Mesothelial cell of epicardium (in vitro differentiated cells): ENCODE measurements around the gene CYP3A4. TPM values are rescaled to one million over a fixed set of nuclear protein-coding genes. Genes with fewer than 3 reads are reported as not detected.

ENCODE experiments used
- DNase-seq, 2 experiments: peaks; one replicate each; pipeline ENCODE4 v3.0.0; 2021; ENCODE audit warnings: low spot score in 2 of 2; ENCODE audit not compliant: unreplicated experiment in 2 of 2
- H3K27ac Mint-ChIP-seq: 2 replicates; pipeline ENCODE4 v1.8.0; 2021; ENCODE audit warnings: mixed read lengths
- H3K27me3 Mint-ChIP-seq: 2 replicates; pipeline ENCODE4 v1.8.0; 2021; ENCODE audit warnings: low read depth, mixed read lengths
- H3K36me3 Mint-ChIP-seq: 2 replicates; pipeline ENCODE4 v1.8.0; 2021; ENCODE audit warnings: mixed read lengths
- H3K4me1 Mint-ChIP-seq: 2 replicates; pipeline ENCODE4 v1.8.0; 2021; ENCODE audit warnings: mixed read lengths
- H3K4me3 Mint-ChIP-seq: 2 replicates; pipeline ENCODE4 v1.8.0; 2021; ENCODE audit warnings: mild to moderate bottlenecking, moderate library complexity, mixed read lengths
- H3K9me3 Mint-ChIP-seq: 2 replicates; pipeline ENCODE4 v1.8.0; 2021; ENCODE audit warnings: mixed read lengths
- CTCF ChIP-seq: fragments of 200-600 bp; sonication (generic); IDR thresholded peaks from one replicate; pipeline ENCODE4 v1.5.0; 2021; ENCODE audit warnings: antibody characterized with exemption; ENCODE audit not compliant: unreplicated experiment
- total RNA-seq: library from RNA; stranded (reverse); gene quantifications from 3 replicates; pipeline ENCODE4 v1.2.1, GENCODE V29; 2021

Gene CYP3A4
- total RNA-seq, 1 donor from 2014 or later: not detected

GRCh38 chr7:99733448-99733847 lies 50.5 kb downstream of the CYP3A4 start:
- no peak for DNase-seq
- Mint-ChIP-seq H3K4me1 (peaks cover 29% of the 10 kb centered on the region), H3K36me3 (no peaks in the 10 kb centered on the region), H3K9me3 (peaks cover 4% of the 10 kb centered on the region), H3K27ac (no peak overlapping the region), H3K4me3 (no peak overlapping the region), H3K27me3 (no peaks in the 10 kb centered on the region)
- TF ChIP-seq CTCF: peak; percentile 48

GRCh38 chr7:99733003-99733402 lies 51.0 kb downstream of the CYP3A4 start:
- no peak for TF ChIP-seq CTCF
- no peaks in the 10 kb centered on the region for H3K36me3 Mint-ChIP-seq
- no peak overlapping the region for H3K4me3 Mint-ChIP-seq
- H3K4me1 Mint-ChIP-seq: peaks cover 26% of the 10 kb centered on the region
- H3K27ac Mint-ChIP-seq: no peak overlapping the region
- no peaks in the 10 kb centered on the region for H3K27me3 Mint-ChIP-seq
- no peak for DNase-seq
- H3K9me3 Mint-ChIP-seq: peaks cover 4% of the 10 kb centered on the region

DNA sequence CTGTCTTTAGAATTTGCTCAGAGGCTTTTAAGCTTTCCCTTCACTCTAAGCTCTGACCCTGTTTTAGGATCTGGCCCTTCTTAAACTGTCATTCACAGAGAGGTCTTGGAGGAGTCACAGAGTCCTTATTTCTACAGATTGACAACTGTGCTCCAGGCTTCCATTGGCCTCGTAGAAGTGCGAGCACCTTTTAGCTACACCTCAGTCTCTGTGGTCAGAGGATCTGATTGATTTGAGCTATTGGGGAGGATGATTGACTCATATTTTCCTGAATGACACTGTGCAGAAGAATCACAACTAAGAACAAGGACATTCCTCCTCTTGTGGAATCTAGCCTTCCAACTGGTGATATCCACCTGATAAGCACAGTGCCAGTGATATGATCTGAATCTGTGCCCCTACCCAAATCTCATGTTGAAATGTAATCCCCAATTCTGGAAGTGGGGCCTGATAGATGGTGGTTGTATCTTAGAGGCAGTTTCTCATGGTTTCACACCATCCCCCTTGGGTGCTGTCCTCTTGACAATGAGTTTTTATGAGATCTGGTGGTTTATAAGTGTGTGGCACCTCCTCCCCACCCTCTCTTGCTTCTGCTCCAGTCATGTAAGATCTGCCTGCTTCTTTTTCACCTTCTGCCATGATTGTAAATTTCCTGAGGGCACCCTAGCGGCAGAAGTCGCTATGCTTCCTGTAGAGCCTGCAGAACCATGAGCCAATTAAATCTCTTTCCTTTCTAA lies 52.2 kb downstream of the CYP3A4 start:
- Mint-ChIP-seq H3K27ac (no peak overlapping the region), H3K4me3 (no peak overlapping the region), H3K36me3 (no peaks in the 10 kb centered on the region), H3K9me3 (peaks cover 4% of the 10 kb centered on the region), H3K4me1 (peaks cover 16% of the 10 kb centered on the region), H3K27me3 (no peaks in the 10 kb centered on the region)
- no peak for TF ChIP-seq CTCF
- DNase-seq: no peak

GRCh38 chr7:99730992-99731391 lies 53.0 kb downstream of the CYP3A4 start:
- H3K4me3 Mint-ChIP-seq: no peak overlapping the region
- H3K36me3 Mint-ChIP-seq: no peaks in the 10 kb centered on the region
- H3K4me1 Mint-ChIP-seq: peaks cover 12% of the 10 kb centered on the region
- H3K27ac Mint-ChIP-seq: no peak overlapping the region
- H3K9me3 Mint-ChIP-seq: peaks cover 4% of the 10 kb centered on the region
- no peak for TF ChIP-seq CTCF
- DNase-seq: no peak
- no peaks in the 10 kb centered on the region for H3K27me3 Mint-ChIP-seq

GRCh38 chr7:99730238-99730810 lies 53.7 kb downstream of the CYP3A4 start:
- Mint-ChIP-seq H3K27me3 (no peaks in the 10 kb centered on the region), H3K4me3 (no peak overlapping the region), H3K9me3 (peaks cover 4% of the 10 kb centered on the region), H3K27ac (no peak overlapping the region), H3K36me3 (no peaks in the 10 kb centered on the region), H3K4me1 (peaks cover 9% of the 10 kb centered on the region)
- TF ChIP-seq CTCF: no peak
- DNase-seq: no peak
